ENCODE measurements around the gene TUNAR. TPM values are rescaled to one million over a fixed set of nuclear protein-coding genes. Genes with fewer than 3 reads are reported as not detected.

Gene TUNAR
- total RNA-seq, 4 donors from 2014 or later: not detected

DNA sequence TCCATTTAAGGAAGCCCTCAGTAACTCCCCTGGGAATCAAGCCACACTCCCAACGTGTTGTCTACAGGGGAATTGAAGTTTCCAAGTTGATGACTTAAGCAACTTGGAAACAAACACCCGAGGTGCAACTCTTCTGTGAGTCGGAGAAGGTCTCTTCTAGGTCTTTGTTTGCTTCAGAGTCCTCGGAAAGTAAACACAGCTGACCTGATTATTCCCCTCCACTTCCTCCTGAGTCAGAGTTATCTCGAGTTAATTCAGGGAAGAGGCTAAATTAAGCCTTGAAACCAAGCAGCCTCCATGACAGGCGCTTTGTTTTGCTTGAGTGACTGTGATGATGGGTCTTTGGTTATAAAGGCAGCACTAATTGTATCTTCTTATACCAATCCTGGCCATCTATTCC is 41.8 kb downstream of the TUNAR start:
- WGBS, 2 donors: 19% methylated on average over 6 of the region's 6 CpGs
- H3K9me3 ChIP-seq: no peaks in the 10 kb centered on the region
- no peak for TF ChIP-seq POLR2A (IDR thresholded peaks at IDR 0.05)
- TF ChIP-seq, protein P1, sequence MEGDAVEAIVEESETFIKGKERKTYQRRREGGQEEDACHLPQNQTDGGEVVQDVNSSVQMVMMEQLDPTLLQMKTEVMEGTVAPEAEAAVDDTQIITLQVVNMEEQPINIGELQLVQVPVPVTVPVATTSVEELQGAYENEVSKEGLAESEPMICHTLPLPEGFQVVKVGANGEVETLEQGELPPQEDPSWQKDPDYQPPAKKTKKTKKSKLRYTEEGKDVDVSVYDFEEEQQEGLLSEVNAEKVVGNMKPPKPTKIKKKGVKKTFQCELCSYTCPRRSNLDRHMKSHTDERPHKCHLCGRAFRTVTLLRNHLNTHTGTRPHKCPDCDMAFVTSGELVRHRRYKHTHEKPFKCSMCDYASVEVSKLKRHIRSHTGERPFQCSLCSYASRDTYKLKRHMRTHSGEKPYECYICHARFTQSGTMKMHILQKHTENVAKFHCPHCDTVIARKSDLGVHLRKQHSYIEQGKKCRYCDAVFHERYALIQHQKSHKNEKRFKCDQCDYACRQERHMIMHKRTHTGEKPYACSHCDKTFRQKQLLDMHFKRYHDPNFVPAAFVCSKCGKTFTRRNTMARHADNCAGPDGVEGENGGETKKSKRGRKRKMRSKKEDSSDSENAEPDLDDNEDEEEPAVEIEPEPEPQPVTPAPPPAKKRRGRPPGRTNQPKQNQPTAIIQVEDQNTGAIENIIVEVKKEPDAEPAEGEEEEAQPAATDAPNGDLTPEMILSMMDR (IDR thresholded peaks at IDR 0.05): no peak
- no peak for TF ChIP-seq EP300 (IDR thresholded peaks at IDR 0.05)
- no peak overlapping the region for H3K27ac ChIP-seq
- H3K4me3 ChIP-seq: no peak overlapping the region
- H3K27me3 ChIP-seq: no peaks in the 10 kb centered on the region
- DNase-seq (ENCODE audit: low spot score in 2 of 2): no peak
- H3K36me3 ChIP-seq: no peaks in the 10 kb centered on the region
- no peaks in the 10 kb centered on the region for H3K4me1 ChIP-seq

DNA sequence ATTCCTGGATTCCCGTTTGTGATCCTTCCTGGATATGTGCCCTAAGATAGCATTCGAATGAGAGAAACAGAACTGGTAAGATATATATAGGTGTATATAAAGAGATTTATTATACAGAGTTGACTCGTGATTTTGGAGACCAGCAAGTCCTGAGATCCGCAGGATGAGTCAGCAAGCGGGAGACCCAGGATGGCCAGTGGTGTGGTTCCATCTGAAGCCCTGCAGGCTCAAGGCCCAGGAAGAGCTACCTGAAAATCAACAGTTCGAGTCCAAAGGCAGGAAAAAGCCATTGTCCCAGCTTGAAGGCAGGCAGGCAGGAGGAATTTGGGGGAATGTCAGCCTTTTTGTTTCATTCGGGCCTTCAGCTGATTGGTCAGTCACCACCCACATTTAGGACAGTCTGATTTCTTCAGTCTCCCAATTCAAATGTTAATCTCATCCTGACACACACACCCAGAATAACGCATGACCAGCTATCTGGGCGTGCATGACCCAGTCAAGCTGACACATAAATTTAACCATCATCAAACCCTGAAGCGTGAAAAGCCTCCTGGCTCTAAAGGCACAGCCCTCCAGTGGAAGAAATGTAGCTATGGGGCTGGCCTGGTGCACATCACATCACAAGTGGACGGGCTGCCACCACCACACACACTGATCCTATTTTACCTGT is 44.3 kb downstream of the TUNAR start:
- H3K4me3 ChIP-seq: no peak overlapping the region
- no peak for DNase-seq (ENCODE audit: low spot score in 2 of 2)
- no peaks in the 10 kb centered on the region for H3K36me3 ChIP-seq
- 76 to 79% methylated on average over 11 of the region's 11 CpGs for WGBS, 2 donors
- H3K9me3 ChIP-seq: no peaks in the 10 kb centered on the region
- H3K27ac ChIP-seq: no peak overlapping the region
- H3K4me1 ChIP-seq: no peaks in the 10 kb centered on the region
- TF ChIP-seq, protein P1 (IDR thresholded peaks at IDR 0.05): no peak
- TF ChIP-seq EP300 (IDR thresholded peaks at IDR 0.05) (no peak), POLR2A (IDR thresholded peaks at IDR 0.05) (no peak)
- H3K27me3 ChIP-seq: no peaks in the 10 kb centered on the region

DNA sequence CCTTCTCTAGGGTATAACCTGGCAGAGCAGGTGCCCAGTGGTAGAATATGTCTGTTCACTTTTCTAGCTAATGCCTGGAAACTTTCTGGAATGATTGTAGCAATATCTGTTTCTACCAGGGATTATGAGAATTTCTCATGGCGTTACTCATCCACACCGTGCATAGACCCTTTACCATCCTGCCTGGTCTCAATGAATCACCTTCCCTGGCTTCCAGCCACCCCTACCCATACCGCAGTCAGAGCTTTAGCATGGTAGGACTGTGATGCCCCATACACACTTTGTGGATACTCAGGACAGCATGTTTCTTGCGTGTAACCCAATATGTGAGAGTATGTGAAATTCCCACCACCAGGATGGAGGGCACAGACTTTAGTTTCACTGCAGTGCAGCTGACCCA is 45.4 kb downstream of the TUNAR start:
- no peak for DNase-seq (ENCODE audit: low spot score in 2 of 2)
- WGBS, 2 donors: 89 to 91% methylated on average over 4 of the region's 4 CpGs
- Histone ChIP-seq H3K27ac (no peak overlapping the region), H3K4me1 (no peaks in the 10 kb centered on the region), H3K36me3 (no peaks in the 10 kb centered on the region), H3K4me3 (no peak overlapping the region), H3K9me3 (no peaks in the 10 kb centered on the region), H3K27me3 (no peaks in the 10 kb centered on the region)
- TF ChIP-seq POLR2A (IDR thresholded peaks at IDR 0.05): no peak
- TF ChIP-seq EP300 (IDR thresholded peaks at IDR 0.05): no peak
- TF ChIP-seq, protein P1 (IDR thresholded peaks at IDR 0.05): no peak

DNA sequence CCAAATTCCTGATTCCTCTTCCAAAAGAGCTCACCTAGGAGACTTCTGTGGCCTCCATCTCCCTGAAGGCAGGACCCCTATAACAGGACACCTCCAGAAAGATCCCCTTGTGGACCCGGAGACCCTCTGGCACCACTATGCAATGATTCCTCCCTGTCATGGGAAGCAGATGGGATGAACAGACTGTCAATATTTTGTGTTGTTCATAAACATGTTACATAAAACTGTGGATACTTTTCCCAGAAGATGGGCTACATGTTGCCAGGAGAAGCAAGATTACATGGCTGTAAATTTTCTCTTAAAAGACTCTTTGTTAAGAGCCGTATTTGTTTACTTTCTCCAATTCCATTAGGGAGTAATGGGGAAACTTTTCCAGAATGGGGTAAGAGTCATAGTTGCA is 52.1 kb downstream of the TUNAR start:
- WGBS, 2 donors: 47 to 55% methylated on average over 2 of the region's 2 CpGs
- Histone ChIP-seq H3K9me3 (no peaks in the 10 kb centered on the region), H3K36me3 (no peaks in the 10 kb centered on the region), H3K4me3 (no peak overlapping the region), H3K4me1 (no peaks in the 10 kb centered on the region), H3K27me3 (no peaks in the 10 kb centered on the region), H3K27ac (no peak overlapping the region)
- DNase-seq (ENCODE audit: low spot score in 2 of 2): no peak
- TF ChIP-seq EP300 (IDR thresholded peaks at IDR 0.05): no peak
- TF ChIP-seq POLR2A (IDR thresholded peaks at IDR 0.05): no peak
- TF ChIP-seq, protein P1 (IDR thresholded peaks at IDR 0.05): no peak

DNA sequence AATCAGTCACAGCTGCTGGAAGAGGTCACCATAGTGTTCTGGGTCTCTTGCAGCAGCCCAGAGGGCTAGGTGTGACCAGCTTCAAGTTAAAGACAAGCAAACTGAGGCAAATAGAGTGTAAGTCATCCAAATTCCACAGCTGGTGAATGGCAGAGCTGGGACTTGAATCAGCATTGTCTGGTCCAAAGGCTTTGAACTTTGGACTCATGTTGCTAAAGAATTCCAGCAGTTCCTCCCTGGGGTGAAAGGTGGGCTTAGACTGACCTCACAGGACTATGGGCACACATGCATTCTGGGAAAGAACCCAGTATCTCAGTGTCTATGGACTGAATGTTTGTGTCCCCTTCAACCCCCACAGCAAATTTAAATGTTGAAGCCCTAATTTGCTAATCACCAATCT is 54.8 kb downstream of the TUNAR start:
- Histone ChIP-seq H3K9me3 (no peaks in the 10 kb centered on the region), H3K4me3 (no peak overlapping the region), H3K27ac (no peak overlapping the region), H3K36me3 (no peaks in the 10 kb centered on the region), H3K27me3 (no peaks in the 10 kb centered on the region), H3K4me1 (no peaks in the 10 kb centered on the region)
- no peak for TF ChIP-seq POLR2A (IDR thresholded peaks at IDR 0.05)
- DNase-seq (ENCODE audit: low spot score in 2 of 2): no peak

All from tibial nerve (tissue), 4 donors.